HCT116 (cell line): ENCODE data around the gene PTPRZ1.

Experiments
- ATF3 ChIP-seq: IDR thresholded peaks from 2 replicates; pipeline ENCODE4 v1.6.1; 2012
- CEBPB ChIP-seq: IDR thresholded peaks from 2 replicates; pipeline ENCODE4 v1.6.1; 2012; ENCODE audit warnings: low read depth
- EZH2 ChIP-seq: fragments of 200-600 bp; sonication (generic); IDR thresholded peaks from 2 replicates; pipeline ENCODE4 v1.6.1; 2017; ENCODE audit warnings: antibody characterized with exemption, mixed run types
- EZH2phosphoT487 ChIP-seq: fragments of 200-600 bp; IDR thresholded peaks from 2 replicates; pipeline ENCODE4 v1.6.1; 2018; ENCODE audit warnings: antibody characterized with exemption, borderline replicate concordance
- POLR2A ChIP-seq: IDR thresholded peaks from 2 replicates; pipeline ENCODE4 v1.7.0; 2011; ENCODE audit warnings: borderline replicate concordance; ENCODE audit not compliant: insufficient read depth, insufficient read length; ENCODE audit errors: extremely low read depth
- POLR2AphosphoS5 ChIP-seq: IDR thresholded peaks from 2 replicates; pipeline ENCODE4 v1.6.1; 2011; ENCODE audit warnings: mild to moderate bottlenecking, low read depth, low read length, moderate library complexity
- SIN3A ChIP-seq: IDR thresholded peaks from 2 replicates; pipeline ENCODE4 v1.6.1; 2012; ENCODE audit warnings: low read depth
- TCF7L2 ChIP-seq: IDR thresholded peaks from 2 replicates; pipeline ENCODE4 v1.7.0; 2011; ENCODE audit warnings: borderline replicate concordance, inconsistent platforms; ENCODE audit not compliant: insufficient read depth, insufficient read length; ENCODE audit errors: extremely low read depth
- ZFX ChIP-seq: fragments of 450-650 bp; IDR thresholded peaks from 2 replicates; pipeline ENCODE4 v1.6.1; 2017
- ZNF274 ChIP-seq: fragments of 200-500 bp; sonication (Bioruptor generic); IDR thresholded peaks from 2 replicates; pipeline ENCODE4 v1.6.1; 2014; ENCODE audit warnings: mild to moderate bottlenecking, low read depth, low read length, inconsistent platforms
- TF ChIP-seq, protein P1 (sequence below), 3 experiments: fragments of 200-600 bp in 1 of 3; sonication (generic) in 1 of 3; IDR thresholded peaks in 2 of 3; conservative IDR thresholded peaks in 1 of 3; 2 replicates each; pipeline ENCODE4 v1.5.1; 2012 to 2017; ENCODE audit warnings: low read depth in 2 of 3, low read length in 2 of 3, antibody characterized with exemption in 1 of 3, borderline replicate concordance in 1 of 3, control low read depth in 1 of 3, mild to moderate bottlenecking in 1 of 3, mixed read lengths in 1 of 3, mixed run types in 1 of 3, moderate library complexity in 1 of 3; ENCODE audit not compliant: insufficient read depth in 1 of 3
- TF ChIP-seq, protein P2 (sequence below): IDR thresholded peaks from 2 replicates; pipeline ENCODE4 v1.6.1; 2012; ENCODE audit warnings: low read depth

GRCh38 chr7:121913947-121914675, 41.1 kb downstream of the PTPRZ1 start:
- TF ChIP-seq, protein P1, sequence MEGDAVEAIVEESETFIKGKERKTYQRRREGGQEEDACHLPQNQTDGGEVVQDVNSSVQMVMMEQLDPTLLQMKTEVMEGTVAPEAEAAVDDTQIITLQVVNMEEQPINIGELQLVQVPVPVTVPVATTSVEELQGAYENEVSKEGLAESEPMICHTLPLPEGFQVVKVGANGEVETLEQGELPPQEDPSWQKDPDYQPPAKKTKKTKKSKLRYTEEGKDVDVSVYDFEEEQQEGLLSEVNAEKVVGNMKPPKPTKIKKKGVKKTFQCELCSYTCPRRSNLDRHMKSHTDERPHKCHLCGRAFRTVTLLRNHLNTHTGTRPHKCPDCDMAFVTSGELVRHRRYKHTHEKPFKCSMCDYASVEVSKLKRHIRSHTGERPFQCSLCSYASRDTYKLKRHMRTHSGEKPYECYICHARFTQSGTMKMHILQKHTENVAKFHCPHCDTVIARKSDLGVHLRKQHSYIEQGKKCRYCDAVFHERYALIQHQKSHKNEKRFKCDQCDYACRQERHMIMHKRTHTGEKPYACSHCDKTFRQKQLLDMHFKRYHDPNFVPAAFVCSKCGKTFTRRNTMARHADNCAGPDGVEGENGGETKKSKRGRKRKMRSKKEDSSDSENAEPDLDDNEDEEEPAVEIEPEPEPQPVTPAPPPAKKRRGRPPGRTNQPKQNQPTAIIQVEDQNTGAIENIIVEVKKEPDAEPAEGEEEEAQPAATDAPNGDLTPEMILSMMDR (IDR thresholded peaks at IDR 0.05 in 2 of 3, conservative IDR thresholded peaks at IDR 0.05 in 1 of 3; ENCODE audit: borderline replicate concordance in 1 of 3, insufficient read depth in 1 of 3, low read depth in 2 of 3, low read length in 2 of 3) = no peak
- TF ChIP-seq SIN3A (no peak), TCF7L2 (no peak), EZH2 (no peak), POLR2AphosphoS5 (no peak), ZNF274 (no peak), CEBPB (no peak), POLR2A (no peak), ATF3 (no peak), ZFX (no peak), EZH2phosphoT487 (no peak)
- TF ChIP-seq, protein P2, sequence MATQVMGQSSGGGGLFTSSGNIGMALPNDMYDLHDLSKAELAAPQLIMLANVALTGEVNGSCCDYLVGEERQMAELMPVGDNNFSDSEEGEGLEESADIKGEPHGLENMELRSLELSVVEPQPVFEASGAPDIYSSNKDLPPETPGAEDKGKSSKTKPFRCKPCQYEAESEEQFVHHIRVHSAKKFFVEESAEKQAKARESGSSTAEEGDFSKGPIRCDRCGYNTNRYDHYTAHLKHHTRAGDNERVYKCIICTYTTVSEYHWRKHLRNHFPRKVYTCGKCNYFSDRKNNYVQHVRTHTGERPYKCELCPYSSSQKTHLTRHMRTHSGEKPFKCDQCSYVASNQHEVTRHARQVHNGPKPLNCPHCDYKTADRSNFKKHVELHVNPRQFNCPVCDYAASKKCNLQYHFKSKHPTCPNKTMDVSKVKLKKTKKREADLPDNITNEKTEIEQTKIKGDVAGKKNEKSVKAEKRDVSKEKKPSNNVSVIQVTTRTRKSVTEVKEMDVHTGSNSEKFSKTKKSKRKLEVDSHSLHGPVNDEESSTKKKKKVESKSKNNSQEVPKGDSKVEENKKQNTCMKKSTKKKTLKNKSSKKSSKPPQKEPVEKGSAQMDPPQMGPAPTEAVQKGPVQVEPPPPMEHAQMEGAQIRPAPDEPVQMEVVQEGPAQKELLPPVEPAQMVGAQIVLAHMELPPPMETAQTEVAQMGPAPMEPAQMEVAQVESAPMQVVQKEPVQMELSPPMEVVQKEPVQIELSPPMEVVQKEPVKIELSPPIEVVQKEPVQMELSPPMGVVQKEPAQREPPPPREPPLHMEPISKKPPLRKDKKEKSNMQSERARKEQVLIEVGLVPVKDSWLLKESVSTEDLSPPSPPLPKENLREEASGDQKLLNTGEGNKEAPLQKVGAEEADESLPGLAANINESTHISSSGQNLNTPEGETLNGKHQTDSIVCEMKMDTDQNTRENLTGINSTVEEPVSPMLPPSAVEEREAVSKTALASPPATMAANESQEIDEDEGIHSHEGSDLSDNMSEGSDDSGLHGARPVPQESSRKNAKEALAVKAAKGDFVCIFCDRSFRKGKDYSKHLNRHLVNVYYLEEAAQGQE = no peak
